Caco-2 (cell line): ENCODE results near the gene CRPPA. TPM values are rescaled to one million over a fixed set of nuclear protein-coding genes. Genes with fewer than 3 reads are reported as not detected.
"Not testable (repeated sequence)": the region's sequence is repeated elsewhere in the genome, so short reads cannot be mapped to it uniquely, and the experiment has no call there.

Experiments
- BruUV-seq: library from RNA; stranded (reverse); fragments of 400-500 nt; replicated peaks from 2 replicates; lab custom pipeline; 2021; lab: Mats Ljungman, UMichigan
- CTCF ChIA-PET: fragments of 300-600 bp; sonication (Branson Sonifier 250); formaldehyde crosslinking; loops from one replicate; lab custom pipeline; 2022; ENCODE audit warnings: antibody characterized with exemption; lab: Charles Lee
- POLR2A ChIA-PET: fragments of 300-600 bp; sonication (Branson Sonifier 250); formaldehyde crosslinking; loops from one replicate; lab custom pipeline; 2022; ENCODE audit warnings: antibody characterized with exemption; lab: Charles Lee
- DNase-seq, 2 experiments: peaks; one replicate each; pipeline versions ENCODE4 v3.0.0 to v3.0.0-alpha.2; 2020 to 2022
- H3K27me3 ChIP-seq: replicated peaks from 2 replicates; pipeline ENCODE4 v1.6.0; 2011; ENCODE audit warnings: low read length; ENCODE audit not compliant: control insufficient read depth, insufficient read depth
- H3K36me3 ChIP-seq: 2 replicates; pipeline ENCODE4 v1.5.1; 2011; ENCODE audit warnings: low read length; ENCODE audit not compliant: control insufficient read depth, insufficient read depth
- H3K4me1 ChIP-seq: fragments of 250-450 bp; sonication (Bioruptor Pico); 2 replicates; pipeline ENCODE4 v1.5.1; 2020; ENCODE audit warnings: mild to moderate bottlenecking
- H3K4me3 ChIP-seq: 2 replicates; pipeline ENCODE4 v1.5.1; 2011; ENCODE audit warnings: low read depth, mild to moderate bottlenecking, control low read depth, low read length
- H3K9me3 ChIP-seq: fragments of 250-450 bp; sonication (Bioruptor Pico); 2 replicates; pipeline ENCODE4 v1.5.1; 2020; ENCODE audit warnings: mild to moderate bottlenecking, moderate library complexity
- H3K27ac Mint-ChIP-seq: one replicate; pipeline ENCODE4 v1.8.0; 2022; ENCODE audit warnings: mixed read lengths; ENCODE audit not compliant: unreplicated experiment
- H3K27me3 Mint-ChIP-seq: one replicate; pipeline ENCODE4 v1.8.0; 2022; ENCODE audit warnings: mixed read lengths; ENCODE audit not compliant: insufficient read depth, unreplicated experiment
- H3K36me3 Mint-ChIP-seq: one replicate; pipeline ENCODE4 v1.8.0; 2022; ENCODE audit warnings: mild to moderate bottlenecking, mixed read lengths; ENCODE audit not compliant: insufficient read depth, unreplicated experiment
- H3K4me1 Mint-ChIP-seq: one replicate; pipeline ENCODE4 v1.8.0; 2022; ENCODE audit warnings: low read depth, mixed read lengths; ENCODE audit not compliant: unreplicated experiment
- H3K4me3 Mint-ChIP-seq: one replicate; pipeline ENCODE4 v1.8.0; 2022; ENCODE audit warnings: mild to moderate bottlenecking, moderate library complexity, mixed read lengths; ENCODE audit not compliant: unreplicated experiment
- H3K9me3 Mint-ChIP-seq: one replicate; pipeline ENCODE4 v1.8.0; 2022; ENCODE audit warnings: mixed read lengths; ENCODE audit not compliant: unreplicated experiment
- intact Hi-C: fragments of 100-400 bp; cut with micrococcal nuclease; formaldehyde crosslinking; loops from one replicate; pipeline ENCODE4 v1.10.0; 2022; ENCODE audit not compliant: unreplicated experiment
- total RNA-seq: library from RNA; stranded (reverse); gene quantifications from 2 replicates; pipeline ENCODE4 v1.2.3, GENCODE V29; 2022
- TF ChIP-seq, protein P1 (sequence below), 2 experiments: fragments of 200-600 bp in 1 of 2; IDR thresholded peaks; 1 replicate in 1 of 2; 2 replicates in 1 of 2; pipeline versions ENCODE4 v1.5.1 to v1.8.0; 2011 to 2022; ENCODE audit warnings: antibody characterized with exemption in 1 of 2, control low read depth in 1 of 2, inconsistent platforms in 1 of 2, low read depth in 1 of 2, low read length in 1 of 2, mild to moderate bottlenecking in 1 of 2, moderate library complexity in 1 of 2; ENCODE audit not compliant: insufficient read depth in 1 of 2, severe bottlenecking in 1 of 2, unreplicated experiment in 1 of 2

The CRPPA gene
- total RNA-seq, 1 experiment from 2014 or later, result 7.3 TPM

GRCh38 chr7:16460789-16461493, 39.6 kb upstream of the CRPPA start:
- CTCF ChIA-PET, result no interaction called here
- H3K4me3 Mint-ChIP-seq, result no peak overlapping the region
- intact Hi-C loops, result no loop called here

GRCh38 chr7:16456303-16456702, 35.0 kb upstream of the CRPPA start:
- H3K27me3 ChIP-seq, H3K4me1 Mint-ChIP-seq, H3K9me3 ChIP-seq, POLR2A ChIA-PET, CTCF ChIA-PET, DNase-seq, H3K4me1 ChIP-seq, H3K36me3 ChIP-seq, intact Hi-C loops, H3K36me3 Mint-ChIP-seq, H3K27ac Mint-ChIP-seq, BruUV-seq, H3K9me3 Mint-ChIP-seq, H3K4me3 Mint-ChIP-seq, H3K27me3 Mint-ChIP-seq, H3K4me3 ChIP-seq: not testable (repeated sequence)

More at GRCh38 chr7:16460789-16461493, 39.6 kb upstream of the CRPPA start:
- H3K27ac Mint-ChIP-seq, result no peak overlapping the region
- Histone ChIP-seq H3K36me3 (no peaks in the 10 kb centered on the region), H3K4me1 (peaks cover 9% of the 10 kb centered on the region; the same call in 1 of the 2 replicates), H3K27me3 (no peaks in the 10 kb centered on the region), H3K9me3 (no peaks in the 10 kb centered on the region), H3K4me3 (no peak overlapping the region)
- POLR2A ChIA-PET, result no interaction called here
- BruUV-seq, result no TSS peak
- H3K4me1 Mint-ChIP-seq, result peaks cover 11% of the 10 kb centered on the region
- no peak for DNase-seq
- no peaks in the 10 kb centered on the region for H3K9me3 Mint-ChIP-seq
- no peaks in the 10 kb centered on the region for H3K27me3 Mint-ChIP-seq
- TF ChIP-seq, protein P1, sequence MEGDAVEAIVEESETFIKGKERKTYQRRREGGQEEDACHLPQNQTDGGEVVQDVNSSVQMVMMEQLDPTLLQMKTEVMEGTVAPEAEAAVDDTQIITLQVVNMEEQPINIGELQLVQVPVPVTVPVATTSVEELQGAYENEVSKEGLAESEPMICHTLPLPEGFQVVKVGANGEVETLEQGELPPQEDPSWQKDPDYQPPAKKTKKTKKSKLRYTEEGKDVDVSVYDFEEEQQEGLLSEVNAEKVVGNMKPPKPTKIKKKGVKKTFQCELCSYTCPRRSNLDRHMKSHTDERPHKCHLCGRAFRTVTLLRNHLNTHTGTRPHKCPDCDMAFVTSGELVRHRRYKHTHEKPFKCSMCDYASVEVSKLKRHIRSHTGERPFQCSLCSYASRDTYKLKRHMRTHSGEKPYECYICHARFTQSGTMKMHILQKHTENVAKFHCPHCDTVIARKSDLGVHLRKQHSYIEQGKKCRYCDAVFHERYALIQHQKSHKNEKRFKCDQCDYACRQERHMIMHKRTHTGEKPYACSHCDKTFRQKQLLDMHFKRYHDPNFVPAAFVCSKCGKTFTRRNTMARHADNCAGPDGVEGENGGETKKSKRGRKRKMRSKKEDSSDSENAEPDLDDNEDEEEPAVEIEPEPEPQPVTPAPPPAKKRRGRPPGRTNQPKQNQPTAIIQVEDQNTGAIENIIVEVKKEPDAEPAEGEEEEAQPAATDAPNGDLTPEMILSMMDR (IDR thresholded peaks at IDR 0.05; ENCODE audit: insufficient read depth in 1 of 2, low read depth in 1 of 2, low read length in 1 of 2, severe bottlenecking in 1 of 2, unreplicated experiment in 1 of 2), result no peak
- no peaks in the 10 kb centered on the region for H3K36me3 Mint-ChIP-seq

GRCh38 chr7:16455591-16455990, 34.3 kb upstream of the CRPPA start:
- Mint-ChIP-seq H3K27ac (no peak overlapping the region), H3K4me3 (no peak overlapping the region), H3K9me3 (no peaks in the 10 kb centered on the region), H3K27me3 (no peaks in the 10 kb centered on the region), H3K4me1 (no peaks in the 10 kb centered on the region), H3K36me3 (no peaks in the 10 kb centered on the region)
- ChIA-PET CTCF (no interaction called here), POLR2A (no interaction called here)
- Histone ChIP-seq H3K9me3 (no peaks in the 10 kb centered on the region), H3K4me1 (no peaks in the 10 kb centered on the region), H3K36me3 (no peaks in the 10 kb centered on the region), H3K4me3 (no peak overlapping the region), H3K27me3 (no peaks in the 10 kb centered on the region)
- DNase-seq, result no peak
- TF ChIP-seq, protein P1 (IDR thresholded peaks at IDR 0.05; ENCODE audit: insufficient read depth in 1 of 2, low read depth in 1 of 2, low read length in 1 of 2, severe bottlenecking in 1 of 2, unreplicated experiment in 1 of 2), result no peak
- intact Hi-C loops, result no loop called here
- no TSS peak for BruUV-seq
